HG03025 (cell line): ENCODE results near the gene MGAT4A.

Source experiments
- ATAC-seq: cut with Tn5 transposase; IDR thresholded peaks from one replicate; pipeline ENCODE4 v1.9.1; 2021; ENCODE audit warnings: mild to moderate bottlenecking, moderate library complexity; ENCODE audit not compliant: unreplicated experiment, low FRiP score

MGAT4A gene

GRCh38 chr2:98579926-98580325 is 151.0 kb downstream of the MGAT4A start:
- no peak for ATAC-seq

- no peak for ATAC-seq
Measured at GRCh38 chr2:98578231-98578630, 152.7 kb downstream of the MGAT4A start.

GRCh38 chr2:98577313-98577712 is 153.6 kb downstream of the MGAT4A start:
- ATAC-seq, result no peak

- no peak for ATAC-seq
Measured at GRCh38 chr2:98576666-98577312, 154.1 kb downstream of the MGAT4A start.

- ATAC-seq, result no peak
Measured at GRCh38 chr2:98573426-98573825, 157.5 kb downstream of the MGAT4A start.

- no peak for ATAC-seq
Measured at GRCh38 chr2:98572676-98573075, 158.3 kb downstream of the MGAT4A start.

- no peak for ATAC-seq
Measured at GRCh38 chr2:98572211-98572610, 158.7 kb downstream of the MGAT4A start.

- ATAC-seq, result no peak
Measured at GRCh38 chr2:98571796-98572195, 159.1 kb downstream of the MGAT4A start.

GRCh38 chr2:98571121-98571701 is 159.7 kb downstream of the MGAT4A start:
- no peak for ATAC-seq

GRCh38 chr2:98570356-98570755 is 160.6 kb downstream of the MGAT4A start:
- ATAC-seq, result no peak

- ATAC-seq, result no peak
Measured at GRCh38 chr2:98569915-98570314, 161.0 kb downstream of the MGAT4A start.

GRCh38 chr2:98569197-98569793 is 161.6 kb downstream of the MGAT4A start:
- no peak for ATAC-seq
